ENCODE measurements around the gene PDE5A.
A peak's percentile ranks its signal among the peaks of the same experiment; 100 is the strongest.

The PDE5A gene

DNA sequence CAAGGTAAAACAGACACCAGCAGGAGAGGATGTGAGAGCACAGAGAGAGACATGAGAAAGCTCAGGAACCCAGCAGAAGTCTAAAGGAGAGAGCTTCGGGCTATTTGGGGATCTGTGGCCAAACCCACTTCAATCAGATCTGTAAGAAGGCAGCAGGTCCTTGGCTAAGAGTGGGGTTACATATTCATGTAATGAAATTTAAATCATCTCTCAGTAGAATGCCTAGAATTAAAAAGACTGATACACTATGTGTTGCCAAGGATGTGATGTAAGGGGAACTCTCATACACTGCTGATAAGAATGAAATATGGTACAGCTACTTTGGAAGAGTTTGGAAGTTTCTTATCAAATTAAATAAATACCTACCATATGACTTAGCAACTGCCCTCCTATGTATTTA lies 35.8 kb downstream of the PDE5A start:
- Histone ChIP-seq H3K36me3 (replicated peaks) (no peaks in the 10 kb centered on the region), H3K4me3 (no peak overlapping the region), H3K9me3 (no peaks in the 10 kb centered on the region), H3K4me1 (peaks cover 8% of the 10 kb centered on the region; the same call in 1 of the 2 replicates), H3K27me3 (ENCODE audit: low read depth) (no peaks in the 10 kb centered on the region)
- in situ Hi-C loops (cut with MboI; ENCODE audit: low sequenced_read_pairs) = no loop called here
- no peak for DNase-seq (ENCODE audit: low spot score in 2 of 2)

- no peaks in the 10 kb centered on the region for H3K9me3 ChIP-seq
Observed at GRCh38 chr4:119589165-119589564, 39.4 kb downstream of the PDE5A start.

GRCh38 chr4:119587796-119588195 lies 40.8 kb downstream of the PDE5A start:
- Histone ChIP-seq H3K27me3 (ENCODE audit: low read depth) (no peaks in the 10 kb centered on the region), H3K4me1 (0 out of 2 replicates have a peak, but pooled peaks cover 4% of the 10 kb centered on the region), H3K36me3 (replicated peaks) (no peaks in the 10 kb centered on the region), H3K9me3 (no peaks in the 10 kb centered on the region), H3K4me3 (no peak overlapping the region)
- no peak for DNase-seq (ENCODE audit: low spot score in 2 of 2)
- in situ Hi-C loops (cut with MboI; ENCODE audit: low sequenced_read_pairs) = no loop called here

More at GRCh38 chr4:119589165-119589564, 39.4 kb downstream of the PDE5A start:
- DNase-seq (ENCODE audit: low spot score in 2 of 2) = no peak
- in situ Hi-C loops (cut with MboI; ENCODE audit: low sequenced_read_pairs) = no loop called here
- H3K27me3 ChIP-seq (ENCODE audit: low read depth) = no peaks in the 10 kb centered on the region
- H3K36me3 ChIP-seq (replicated peaks) = no peaks in the 10 kb centered on the region
- 0 out of 2 replicates have a peak, but pooled peaks cover 4% of the 10 kb centered on the region for H3K4me1 ChIP-seq
- H3K4me3 ChIP-seq = no peak overlapping the region

DNA sequence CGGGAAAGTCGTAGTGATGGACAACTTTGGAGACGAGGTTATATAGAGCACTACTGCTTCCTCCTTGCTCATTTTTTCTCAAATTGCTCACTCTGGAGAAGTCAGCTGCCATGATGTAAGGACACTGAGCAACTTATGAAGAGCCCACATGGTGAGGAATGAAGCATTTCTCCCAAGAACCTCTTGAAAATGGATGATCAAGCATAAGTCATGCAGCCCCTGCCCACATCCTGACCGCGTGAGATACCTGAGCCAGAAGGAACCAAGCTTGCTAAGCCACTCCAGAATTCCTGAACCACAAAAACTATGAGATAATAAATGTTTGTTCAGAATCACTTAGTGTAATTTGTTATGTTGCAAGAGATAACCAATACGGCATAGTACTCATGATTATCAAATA lies 42.8 kb downstream of the PDE5A start:
- Histone ChIP-seq H3K4me1 (no peaks in the 10 kb centered on the region), H3K9me3 (no peaks in the 10 kb centered on the region), H3K4me3 (no peak overlapping the region), H3K27me3 (ENCODE audit: low read depth) (no peaks in the 10 kb centered on the region), H3K36me3 (replicated peaks) (no peaks in the 10 kb centered on the region)
- no peak for DNase-seq (ENCODE audit: low spot score in 2 of 2)
- in situ Hi-C loops (cut with MboI; ENCODE audit: low sequenced_read_pairs) = no loop called here

DNA sequence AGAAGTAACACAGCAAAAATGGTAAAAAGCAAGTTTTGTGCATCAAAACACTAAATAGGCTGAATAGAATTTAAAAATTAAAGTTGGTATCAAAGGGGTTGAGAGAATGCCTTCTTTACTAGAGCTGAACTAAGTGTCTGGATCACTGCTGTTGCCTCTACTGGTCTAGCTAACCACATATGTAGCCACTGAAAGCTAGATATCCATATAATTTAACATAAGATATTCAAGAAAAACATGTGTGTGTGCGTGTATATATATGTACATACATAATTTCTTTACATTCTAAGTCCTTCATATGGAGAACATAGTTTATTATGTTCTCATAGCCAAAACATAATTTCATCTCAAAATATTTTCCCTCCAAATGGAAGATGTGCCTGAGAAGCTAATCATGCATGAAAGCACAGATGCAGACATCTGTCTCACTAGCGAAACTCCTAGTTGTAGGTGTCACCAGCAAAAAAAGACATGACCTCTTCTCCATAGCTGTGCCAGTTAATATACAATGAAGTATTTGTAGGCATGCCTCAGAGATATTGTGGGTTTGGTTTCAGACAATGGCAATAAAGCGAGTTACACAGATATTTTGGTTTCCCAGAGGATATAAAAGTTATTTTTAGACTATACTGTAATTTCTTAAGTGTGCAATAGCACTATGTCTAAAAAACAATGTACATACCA lies 47.3 kb downstream of the PDE5A start:
- in situ Hi-C loops (cut with MboI; ENCODE audit: low sequenced_read_pairs) = no loop called here

GRCh38 chr4:119580293-119580692 lies 48.3 kb downstream of the PDE5A start:
- H3K36me3 ChIP-seq (replicated peaks) = no peaks in the 10 kb centered on the region
- in situ Hi-C loops (cut with MboI; ENCODE audit: low sequenced_read_pairs) = no loop called here
- no peaks in the 10 kb centered on the region for H3K4me1 ChIP-seq
- H3K27me3 ChIP-seq (ENCODE audit: low read depth) = no peaks in the 10 kb centered on the region
- H3K9me3 ChIP-seq = no peaks in the 10 kb centered on the region
- DNase-seq (ENCODE audit: low spot score in 2 of 2) = no peak
- no peak overlapping the region for H3K4me3 ChIP-seq

More for the DNA sequence above, 47.3 kb downstream of the PDE5A start:
- DNase-seq (ENCODE audit: low spot score in 2 of 2) = no peak
- no peak overlapping the region for H3K4me3 ChIP-seq
- H3K9me3 ChIP-seq = no peaks in the 10 kb centered on the region
- no peaks in the 10 kb centered on the region for H3K27me3 ChIP-seq (ENCODE audit: low read depth)
- H3K4me1 ChIP-seq = no peaks in the 10 kb centered on the region
- no peaks in the 10 kb centered on the region for H3K36me3 ChIP-seq (replicated peaks)

GRCh38 chr4:119579823-119580222 lies 48.8 kb downstream of the PDE5A start:
- H3K4me3 ChIP-seq = no peak overlapping the region
- H3K9me3 ChIP-seq = no peaks in the 10 kb centered on the region
- no peaks in the 10 kb centered on the region for H3K27me3 ChIP-seq (ENCODE audit: low read depth)
- no peaks in the 10 kb centered on the region for H3K4me1 ChIP-seq
- DNase-seq (ENCODE audit: low spot score in 2 of 2) = no peak
- H3K36me3 ChIP-seq (replicated peaks) = no peaks in the 10 kb centered on the region
- in situ Hi-C loops (cut with MboI; ENCODE audit: low sequenced_read_pairs) = no loop called here

GRCh38 chr4:119570401-119570800 lies 58.2 kb downstream of the PDE5A start:
- in situ Hi-C loops (cut with MboI; ENCODE audit: low sequenced_read_pairs) = no loop called here
- no peak for DNase-seq (ENCODE audit: low spot score in 2 of 2)

DNA sequence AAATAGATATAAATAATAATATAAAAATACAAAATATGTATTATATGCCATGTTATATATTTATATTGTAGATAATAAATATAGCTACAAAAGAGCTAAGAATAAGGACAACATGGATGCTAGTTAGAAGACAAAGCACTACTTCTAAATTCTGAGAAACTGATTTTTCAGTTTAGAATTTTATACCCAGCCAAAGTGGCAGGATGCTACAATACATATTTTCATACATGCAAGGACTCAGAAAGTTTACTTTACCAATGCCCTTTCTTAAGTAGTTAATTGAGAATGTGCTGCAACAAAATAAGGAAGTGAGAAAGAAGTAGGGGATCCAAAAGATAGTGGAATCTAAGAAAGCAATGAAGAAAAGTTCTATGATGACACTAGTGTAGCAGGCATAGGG lies 64.5 kb downstream of the PDE5A start:
- H3K4me3 ChIP-seq = no peak overlapping the region
- in situ Hi-C loops (cut with MboI; ENCODE audit: low sequenced_read_pairs) = no loop called here
- no peak for DNase-seq (ENCODE audit: low spot score in 2 of 2)
- no peaks in the 10 kb centered on the region for H3K4me1 ChIP-seq
- H3K9me3 ChIP-seq = no peaks in the 10 kb centered on the region
- H3K36me3 ChIP-seq (replicated peaks) = no peaks in the 10 kb centered on the region
- no peaks in the 10 kb centered on the region for H3K27me3 ChIP-seq (ENCODE audit: low read depth)

More at GRCh38 chr4:119570401-119570800, 58.2 kb downstream of the PDE5A start:
- H3K9me3 ChIP-seq = no peaks in the 10 kb centered on the region; the same call in 1 of the 2 replicates
- no peak overlapping the region for H3K4me3 ChIP-seq
- H3K4me1 ChIP-seq = no peaks in the 10 kb centered on the region
- H3K27me3 ChIP-seq (ENCODE audit: low read depth) = no peaks in the 10 kb centered on the region
- no peaks in the 10 kb centered on the region for H3K36me3 ChIP-seq (replicated peaks)

DNA sequence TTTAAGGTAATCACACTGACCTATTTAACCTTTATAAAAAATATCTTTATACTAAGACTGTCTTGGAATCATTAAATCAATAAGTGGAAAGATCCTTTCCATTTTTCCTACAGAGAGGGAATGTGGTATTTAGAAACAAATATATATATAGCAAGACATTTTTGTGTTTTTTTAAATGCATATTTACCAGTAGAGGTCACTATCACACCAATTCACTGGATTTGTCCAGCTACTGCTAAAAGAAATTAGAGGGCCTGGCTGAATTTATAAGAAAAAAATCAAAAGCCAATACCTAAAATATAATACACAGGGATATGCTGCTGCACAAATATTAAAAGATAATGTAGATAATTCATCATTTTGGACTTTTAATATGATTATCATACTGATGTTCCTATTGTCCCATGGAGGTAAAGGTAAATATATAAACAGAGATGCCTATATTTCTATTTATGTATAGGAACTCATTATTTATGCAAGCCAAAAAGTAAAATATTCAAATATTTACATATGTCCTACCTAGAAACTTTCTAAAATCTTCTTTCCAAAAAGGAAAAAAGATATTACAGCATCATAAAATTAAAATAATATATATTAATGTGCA lies 69.5 kb downstream of the PDE5A start:
- no peaks in the 10 kb centered on the region for H3K9me3 ChIP-seq
- no peaks in the 10 kb centered on the region for H3K4me1 ChIP-seq
- in situ Hi-C loops (cut with MboI; ENCODE audit: low sequenced_read_pairs) = no loop called here
- peak in 1 of 2 experiments; percentile 47 for DNase-seq (ENCODE audit: low spot score in 2 of 2)
- H3K27me3 ChIP-seq (ENCODE audit: low read depth) = no peaks in the 10 kb centered on the region
- H3K36me3 ChIP-seq (replicated peaks) = no peaks in the 10 kb centered on the region
- no peak overlapping the region for H3K4me3 ChIP-seq

DNA sequence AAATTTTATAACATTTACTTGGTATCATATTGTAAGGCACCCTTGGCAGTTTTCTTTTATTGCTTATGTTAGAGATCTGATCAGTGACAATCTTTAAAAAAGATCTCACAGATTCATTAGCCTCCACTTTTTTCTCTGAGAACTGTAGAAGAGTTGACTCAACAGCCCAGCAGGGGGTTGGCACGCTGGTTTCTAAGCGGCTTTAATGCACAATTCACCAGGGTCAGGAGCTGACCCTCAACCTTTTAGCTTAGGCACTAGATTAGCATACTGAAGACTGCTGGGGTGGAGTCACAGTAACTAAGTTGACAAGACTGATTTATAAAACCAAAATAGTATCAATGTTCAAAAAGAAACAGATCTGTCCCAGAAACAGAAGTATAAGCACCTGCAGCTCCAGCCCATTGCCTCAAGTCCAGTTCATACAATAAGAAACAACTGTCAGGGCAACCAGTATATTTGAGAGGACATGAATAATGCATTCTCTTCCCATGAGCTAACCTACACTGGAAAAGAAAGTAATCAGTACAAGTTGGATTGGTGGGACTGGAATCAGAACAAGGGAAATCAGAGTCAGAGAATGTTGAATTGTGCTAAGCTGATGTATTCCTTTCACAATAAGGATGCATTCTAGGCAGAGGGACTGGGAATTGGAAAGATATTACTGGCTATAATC lies 77.6 kb downstream of the PDE5A start:
- Histone ChIP-seq H3K27me3 (ENCODE audit: low read depth) (no peaks in the 10 kb centered on the region), H3K4me3 (no peak overlapping the region), H3K4me1 (no peaks in the 10 kb centered on the region), H3K9me3 (no peaks in the 10 kb centered on the region), H3K36me3 (replicated peaks) (no peaks in the 10 kb centered on the region)
- in situ Hi-C loops (cut with MboI; ENCODE audit: low sequenced_read_pairs) = no loop called here
- peak in 1 of 2 experiments; percentile 27 for DNase-seq (ENCODE audit: low spot score in 2 of 2)

GRCh38 chr4:119549639-119550038 lies 79.0 kb downstream of the PDE5A start:
- no peaks in the 10 kb centered on the region for H3K27me3 ChIP-seq (ENCODE audit: low read depth)
- no peaks in the 10 kb centered on the region for H3K9me3 ChIP-seq
- in situ Hi-C loops (cut with MboI; ENCODE audit: low sequenced_read_pairs) = no loop called here
- DNase-seq (ENCODE audit: low spot score in 2 of 2) = no peak
- no peaks in the 10 kb centered on the region for H3K36me3 ChIP-seq (replicated peaks)
- H3K4me3 ChIP-seq = no peak overlapping the region
- H3K4me1 ChIP-seq = no peaks in the 10 kb centered on the region

GRCh38 chr4:119543779-119544178 lies 84.8 kb downstream of the PDE5A start:
- in situ Hi-C loops (cut with MboI; ENCODE audit: low sequenced_read_pairs) = no loop called here
- H3K36me3 ChIP-seq (replicated peaks) = no peaks in the 10 kb centered on the region
- no peak for DNase-seq (ENCODE audit: low spot score in 2 of 2)
- H3K9me3 ChIP-seq = no peaks in the 10 kb centered on the region
- no peaks in the 10 kb centered on the region for H3K27me3 ChIP-seq (ENCODE audit: low read depth)
- H3K4me3 ChIP-seq = no peak overlapping the region
- H3K4me1 ChIP-seq = no peaks in the 10 kb centered on the region

- no peaks in the 10 kb centered on the region for H3K27me3 ChIP-seq (ENCODE audit: low read depth)
- no peak for DNase-seq (ENCODE audit: low spot score in 2 of 2)
- no peaks in the 10 kb centered on the region for H3K9me3 ChIP-seq
- no peaks in the 10 kb centered on the region for H3K36me3 ChIP-seq (replicated peaks)
- in situ Hi-C loops (cut with MboI; ENCODE audit: low sequenced_read_pairs) = no loop called here
- H3K4me1 ChIP-seq = no peaks in the 10 kb centered on the region
- no peak overlapping the region for H3K4me3 ChIP-seq
Observed at GRCh38 chr4:119543187-119543586, 85.4 kb downstream of the PDE5A start.
